ENCODE data around the gene APH1B.

APH1B gene

DNA sequence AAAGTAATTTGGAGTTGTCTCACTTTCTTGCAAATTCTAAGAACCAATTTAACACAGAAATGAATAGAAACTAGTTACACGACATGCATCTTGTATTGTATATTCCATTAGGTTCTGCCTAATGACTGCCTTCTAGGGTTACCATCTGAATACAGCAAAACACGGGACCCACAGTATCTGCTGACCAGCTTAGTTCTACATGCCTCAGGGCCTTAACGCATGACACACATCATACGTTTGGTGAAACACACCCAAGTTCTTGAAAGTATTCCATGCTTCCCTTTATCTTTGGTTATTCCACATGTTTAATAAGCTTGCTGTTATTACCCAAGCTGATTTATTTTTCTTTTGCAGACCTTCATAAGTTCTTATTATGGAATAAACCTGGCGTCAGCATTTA lies 27.9 kb downstream of the APH1B start:
- ChIA-PET POLR2A (no interaction called here), CTCF (interaction anchor here (0.6 kb wide), 1 partner anchor 576 kb away, joined by 3 read pairs; no protein-coding TSS in a partner anchor)
- H3K36me3 ChIP-seq (ENCODE audit: control insufficient read depth in 2 of 2, insufficient read depth in 1 of 2, low read length in 2 of 2): peaks cover 0 to 18% of the 10 kb centered on the region in 2 experiments; a peak in 1 of 3 replicates
- no peaks in the 10 kb centered on the region for H3K9me3 ChIP-seq (ENCODE audit: control insufficient read depth, insufficient read depth, low read depth, low read length)
- no peak overlapping the region for H3K27ac ChIP-seq (ENCODE audit: extremely low read depth, low read depth, low read length)
- H3K4me3 ChIP-seq (ENCODE audit: low read depth, low read length): no peak overlapping the region
- TF ChIP-seq ZNF426 (tag by site-specific recombination; IDR thresholded peaks at IDR 0.05): no peak
- no peak for TF ChIP-seq ZNF548 (tag by site-specific recombination; IDR thresholded peaks at IDR 0.05)
- TF ChIP-seq ZNF341 (tag by site-specific recombination; IDR thresholded peaks at IDR 0.05; ENCODE audit: low read depth): no peak
- no peak for TF ChIP-seq ZBTB8A (tag by site-specific recombination; IDR thresholded peaks at IDR 0.05)
- TF ChIP-seq ZNF830 (tag by site-specific recombination; IDR thresholded peaks at IDR 0.05; ENCODE audit: low read depth): no peak
- TF ChIP-seq ZNF214 (tag by site-specific recombination; IDR thresholded peaks at IDR 0.05; ENCODE audit: borderline replicate concordance): no peak
- no peak for TF ChIP-seq ZNF391 (tag by site-specific recombination; IDR thresholded peaks at IDR 0.05; ENCODE audit: borderline replicate concordance, low read depth)
- TF ChIP-seq ZNF626 (tag by site-specific recombination; IDR thresholded peaks at IDR 0.05): no peak
- TF ChIP-seq ZNF239 (tag by site-specific recombination; IDR thresholded peaks at IDR 0.05): no peak
- no peak for TF ChIP-seq ZNF155 (tag by site-specific recombination; IDR thresholded peaks at IDR 0.05)
- TF ChIP-seq ZNF416 (tag by site-specific recombination; IDR thresholded peaks at IDR 0.05): no peak
- no peaks in the 10 kb centered on the region for H3K4me1 ChIP-seq (ENCODE audit: control insufficient read depth, insufficient read depth, low read length)

DNA sequence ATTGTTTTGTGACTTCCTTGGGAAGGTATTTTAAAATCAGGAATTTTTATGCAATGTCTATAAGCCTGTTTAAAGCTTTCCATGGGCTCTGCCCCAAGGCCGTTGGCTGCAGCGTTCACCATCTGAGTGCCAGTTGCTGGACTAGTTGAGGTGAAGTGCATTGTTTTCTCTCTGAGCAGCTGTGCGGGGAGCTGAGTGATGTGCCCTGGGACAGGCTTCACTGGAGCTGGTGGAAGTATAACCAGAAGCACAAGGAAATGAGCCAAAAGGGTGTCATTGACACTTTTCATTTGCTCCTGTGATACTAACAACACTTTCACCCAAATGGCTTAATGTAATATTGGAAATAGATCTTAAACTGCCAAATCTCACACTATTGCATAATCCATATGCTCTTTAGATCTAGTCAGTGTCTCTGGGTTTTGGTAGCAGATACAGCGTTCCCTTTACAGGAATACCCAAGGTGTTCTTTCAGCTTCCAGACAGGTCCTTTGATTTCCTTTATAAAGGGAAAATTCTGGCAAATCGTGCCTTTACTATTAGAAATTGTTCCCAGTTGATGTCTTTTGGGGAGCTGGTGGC lies 29.2 kb downstream of the APH1B start:
- POLR2A ChIA-PET: interaction anchor here (0.6 kb wide), 1 partner anchor 239 kb away, joined by 8 read pairs; no protein-coding TSS in a partner anchor
- H3K9me3 ChIP-seq (ENCODE audit: control insufficient read depth, insufficient read depth, low read depth, low read length): no peaks in the 10 kb centered on the region
- no peak overlapping the region for H3K27ac ChIP-seq (ENCODE audit: extremely low read depth, low read depth, low read length)
- H3K36me3 ChIP-seq (ENCODE audit: control insufficient read depth in 2 of 2, insufficient read depth in 1 of 2, low read length in 2 of 2): peaks cover 0 to 18% of the 10 kb centered on the region in 2 experiments; a peak in 1 of 3 replicates
- no peaks in the 10 kb centered on the region for H3K4me1 ChIP-seq (ENCODE audit: control insufficient read depth, insufficient read depth, low read length)
- no peak overlapping the region for H3K4me3 ChIP-seq (ENCODE audit: low read depth, low read length)
- CTCF ChIA-PET: no interaction called here
- TF ChIP-seq RBAK (tag by site-specific recombination; IDR thresholded peaks at IDR 0.05): no peak
- no peak for TF ChIP-seq TRIM28 (IDR thresholded peaks at IDR 0.05; ENCODE audit: borderline replicate concordance, low read length)
- TF ChIP-seq ZNF423 (tag by site-specific recombination; IDR thresholded peaks at IDR 0.05): no peak
- no peak for TF ChIP-seq ZEB2 (tag by site-specific recombination; IDR thresholded peaks at IDR 0.05)
- TF ChIP-seq ZNF416 (tag by site-specific recombination; IDR thresholded peaks at IDR 0.05): no peak
- no peak for TF ChIP-seq ZNF518A (tag by site-specific recombination; conservative IDR thresholded peaks at IDR 0.05; ENCODE audit: low read depth)
- no peak for TF ChIP-seq ZNF670 (tag by site-specific recombination; IDR thresholded peaks at IDR 0.05; ENCODE audit: low read depth)
- no peak for TF ChIP-seq ZNF274 (IDR thresholded peaks at IDR 0.05; ENCODE audit: low read length)
- TF ChIP-seq ZNF274 (tag by site-specific recombination; IDR thresholded peaks at IDR 0.05; ENCODE audit: borderline replicate concordance): no peak
- TF ChIP-seq ZBTB26 (tag by site-specific recombination; optimal IDR thresholded peaks at IDR 0.05): no peak
- TF ChIP-seq, protein P1, sequence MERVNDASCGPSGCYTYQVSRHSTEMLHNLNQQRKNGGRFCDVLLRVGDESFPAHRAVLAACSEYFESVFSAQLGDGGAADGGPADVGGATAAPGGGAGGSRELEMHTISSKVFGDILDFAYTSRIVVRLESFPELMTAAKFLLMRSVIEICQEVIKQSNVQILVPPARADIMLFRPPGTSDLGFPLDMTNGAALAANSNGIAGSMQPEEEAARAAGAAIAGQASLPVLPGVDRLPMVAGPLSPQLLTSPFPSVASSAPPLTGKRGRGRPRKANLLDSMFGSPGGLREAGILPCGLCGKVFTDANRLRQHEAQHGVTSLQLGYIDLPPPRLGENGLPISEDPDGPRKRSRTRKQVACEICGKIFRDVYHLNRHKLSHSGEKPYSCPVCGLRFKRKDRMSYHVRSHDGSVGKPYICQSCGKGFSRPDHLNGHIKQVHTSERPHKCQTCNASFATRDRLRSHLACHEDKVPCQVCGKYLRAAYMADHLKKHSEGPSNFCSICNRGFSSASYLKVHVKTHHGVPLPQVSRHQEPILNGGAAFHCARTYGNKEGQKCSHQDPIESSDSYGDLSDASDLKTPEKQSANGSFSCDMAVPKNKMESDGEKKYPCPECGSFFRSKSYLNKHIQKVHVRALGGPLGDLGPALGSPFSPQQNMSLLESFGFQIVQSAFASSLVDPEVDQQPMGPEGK (tag by site-specific recombination; IDR thresholded peaks at IDR 0.05): no peak
- TF ChIP-seq ZNF580 (tag by site-specific recombination; IDR thresholded peaks at IDR 0.05): no peak
